ENCODE results near the gene COL28A1.

- TF ChIP-seq CTCF (conservative IDR thresholded peaks at IDR 0.05 in 1 of 2, IDR thresholded peaks at IDR 0.05 in 1 of 2; ENCODE audit: extremely low read depth in 1 of 2, insufficient read depth in 1 of 2, low read depth in 1 of 2, low read length in 2 of 2) (no peak), EZH2 (IDR thresholded peaks at IDR 0.05; ENCODE audit: borderline replicate concordance, low read length) (no peak)
Measured at GRCh38 chr7:7568553-7568952, 32.9 kb upstream of the COL28A1 start.
